ENCODE measurements around the gene ZNF280A. TPM values are rescaled to one million over a fixed set of nuclear protein-coding genes. Genes with fewer than 3 reads are reported as not detected.

ZNF280A gene
- total RNA-seq, 1 experiment from 2014 or later: 0.10 TPM

DNA sequence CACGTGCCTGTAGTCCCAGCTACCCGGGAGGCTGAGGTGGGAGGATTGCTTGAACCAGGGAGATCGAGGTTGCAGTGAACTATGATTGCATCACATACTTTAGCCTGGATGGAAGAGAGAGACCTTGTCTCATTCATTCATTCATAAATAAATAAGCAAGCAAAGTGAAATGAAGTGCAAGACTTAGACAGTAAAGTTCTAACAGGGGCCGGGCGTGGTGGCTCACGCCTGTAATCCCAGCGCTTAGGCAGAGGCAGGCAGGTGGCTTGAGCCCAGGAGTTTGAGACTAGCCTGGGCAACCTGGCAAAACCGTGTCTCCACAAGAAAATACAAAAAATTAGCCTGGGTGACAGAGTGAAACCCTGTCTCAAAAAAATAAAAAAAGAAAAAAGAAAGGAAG lies 1.6 kb upstream of the ZNF280A start:
- TF ChIP-seq TCF7L2 (IDR thresholded peaks at IDR 0.05; ENCODE audit: low read depth, low read length) (no peak), CTCF (IDR thresholded peaks at IDR 0.05) (no peak), REST (IDR thresholded peaks at IDR 0.05; ENCODE audit: insufficient read depth in 1 of 2, low read depth in 2 of 2, low read length in 1 of 2) (no peak), SIN3A (IDR thresholded peaks at IDR 0.05; ENCODE audit: borderline replicate concordance, insufficient read depth, low read depth, low read length) (no peak), POLR2AphosphoS5 (IDR thresholded peaks at IDR 0.05; ENCODE audit: low read depth, low read length) (no peak)
- ChIA-PET CTCF (no interaction called here), POLR2A (no interaction called here)
- Histone ChIP-seq H3K9me3 (ENCODE audit: control insufficient read depth, insufficient read depth, low read depth, low read length) (no peaks in the 10 kb centered on the region), H3K4me3 (ENCODE audit: low read depth in 2 of 2, low read length in 2 of 2) (no peak overlapping the region), H3K27me3 (ENCODE audit: control insufficient read depth, insufficient read depth, low read length) (no peaks in the 10 kb centered on the region), H3K36me3 (ENCODE audit: control insufficient read depth, insufficient read depth, low read length) (no peaks in the 10 kb centered on the region), H3K4me1 (ENCODE audit: control insufficient read depth, insufficient read depth, low read length) (no peaks in the 10 kb centered on the region), H3K27ac (ENCODE audit: low read length) (no peak overlapping the region)
- DNase-seq (ENCODE audit: low read depth, low spot score) (no peak), ATAC-seq (no peak)
- in situ Hi-C loops (cut with HindIII; ENCODE audit: low pct_unique_long_range_greater_than_20kb, low sequenced_read_pairs): no loop called here
- BruUV-seq (replicated peaks): no TSS peak
- intact Hi-C loops (cut with micrococcal nuclease; ENCODE audit: unreplicated experiment): no loop called here

GRCh38 chr22:22520667-22521602 lies 865 bp upstream of the ZNF280A start:
- no peak overlapping the region for H3K27ac ChIP-seq (ENCODE audit: low read length)
- no peak overlapping the region for H3K4me3 ChIP-seq (ENCODE audit: low read depth in 2 of 2, low read length in 2 of 2)
- H3K36me3 ChIP-seq (ENCODE audit: control insufficient read depth, insufficient read depth, low read length): no peaks in the 10 kb centered on the region
- no TSS peak for BruUV-seq (replicated peaks)
- in situ Hi-C loops (cut with HindIII; ENCODE audit: low pct_unique_long_range_greater_than_20kb, low sequenced_read_pairs) (no loop called here), intact Hi-C loops (cut with micrococcal nuclease; ENCODE audit: unreplicated experiment) (no loop called here)
- TF ChIP-seq REST (IDR thresholded peaks at IDR 0.05; ENCODE audit: insufficient read depth in 1 of 2, low read depth in 2 of 2, low read length in 1 of 2) (no peak), CTCF (IDR thresholded peaks at IDR 0.05) (no peak), SIN3A (IDR thresholded peaks at IDR 0.05; ENCODE audit: borderline replicate concordance, insufficient read depth, low read depth, low read length) (no peak), POLR2AphosphoS5 (IDR thresholded peaks at IDR 0.05; ENCODE audit: low read depth, low read length) (no peak), TCF7L2 (IDR thresholded peaks at IDR 0.05; ENCODE audit: low read depth, low read length) (no peak)
- CTCF ChIA-PET: no interaction called here
- no peak for DNase-seq (ENCODE audit: low read depth, low spot score)
- POLR2A ChIA-PET: no interaction called here
- no peaks in the 10 kb centered on the region for H3K9me3 ChIP-seq (ENCODE audit: control insufficient read depth, insufficient read depth, low read depth, low read length)
- no peaks in the 10 kb centered on the region for H3K27me3 ChIP-seq (ENCODE audit: control insufficient read depth, insufficient read depth, low read length)
- ATAC-seq: no peak
- no peaks in the 10 kb centered on the region for H3K4me1 ChIP-seq (ENCODE audit: control insufficient read depth, insufficient read depth, low read length)

All from Panc1 (cell line).